Inflammatory macrophage treated with lipopolysaccharide for 1 hour (primary cell): ENCODE results near the gene PTPRS.

Experiments used
- DNase-seq, 2 donors: peaks; one replicate each; pipeline ENCODE4 v3.0.0-alpha.2; 2020 to 2022

PTPRS gene

DNA sequence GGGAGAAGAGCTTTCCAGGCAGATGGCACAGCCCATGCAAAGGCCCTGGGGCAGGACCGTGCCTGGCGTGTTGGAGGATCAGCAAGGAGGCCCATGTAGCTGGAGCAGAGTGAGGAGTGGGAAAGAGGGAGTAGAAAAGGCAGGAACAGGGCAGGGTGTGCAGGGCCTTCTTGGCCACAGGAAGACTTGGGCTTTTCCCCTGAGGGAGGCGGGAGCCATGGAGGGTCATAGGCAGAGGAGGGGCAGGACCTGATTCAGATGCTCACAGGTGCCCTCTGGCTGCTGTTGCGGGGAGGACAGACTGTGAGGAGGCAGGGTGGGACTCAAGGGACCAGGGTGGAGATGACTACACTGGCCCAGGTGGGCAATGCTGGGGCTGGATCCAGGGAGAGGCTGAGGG, 13.8 kb upstream of the PTPRS start:
- no peak for DNase-seq

DNA sequence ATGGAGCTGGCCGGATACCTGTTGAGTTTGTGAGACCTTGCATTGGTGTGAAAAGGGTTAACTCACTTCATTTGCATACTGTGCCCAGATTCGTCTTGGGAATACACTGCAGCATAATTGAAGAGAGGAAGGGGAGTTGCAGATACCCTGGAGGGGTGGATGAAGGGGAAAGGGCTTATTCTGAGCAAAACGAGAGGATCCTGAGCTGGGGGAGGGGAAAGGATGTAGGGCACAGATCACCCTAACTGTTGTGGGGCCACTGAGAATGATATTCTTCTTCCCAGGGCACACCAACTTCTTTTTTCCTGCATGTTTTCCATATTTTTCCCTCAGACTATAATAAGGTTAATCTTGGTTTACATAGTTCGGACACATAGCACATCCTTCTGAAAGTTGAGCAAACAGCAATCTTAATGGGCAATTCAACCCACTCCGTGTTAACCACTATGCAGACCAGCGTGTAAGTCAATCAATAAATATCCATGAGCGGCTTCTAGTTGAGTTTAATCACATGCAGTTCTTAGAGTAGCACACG, 11.7 kb upstream of the PTPRS start:
- DNase-seq: no peak

DNA sequence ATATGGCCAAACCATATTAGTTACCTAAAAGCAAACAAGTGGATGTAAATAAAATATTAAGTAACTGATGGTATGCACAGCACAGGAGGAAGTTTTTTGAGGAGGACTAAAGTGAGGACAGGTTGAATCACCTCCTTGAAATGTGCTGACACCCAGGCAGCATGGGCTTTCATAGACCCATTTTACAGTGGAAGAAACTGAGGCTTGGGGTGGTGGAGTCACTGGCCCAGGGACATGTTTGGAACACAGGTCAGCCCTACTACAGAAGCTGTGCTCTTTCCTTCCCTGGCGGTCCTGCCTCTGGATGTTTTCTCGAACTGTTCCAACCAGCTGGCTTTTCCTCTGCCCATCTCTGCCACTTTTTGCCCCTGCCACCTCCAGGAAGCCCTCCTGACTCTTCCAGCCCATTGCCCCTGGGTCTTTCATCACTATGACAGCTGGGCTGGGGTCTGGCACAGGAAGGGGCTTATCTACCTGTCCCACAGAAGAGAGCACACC, 11.2 kb upstream of the PTPRS start:
- DNase-seq: no peak

DNA sequence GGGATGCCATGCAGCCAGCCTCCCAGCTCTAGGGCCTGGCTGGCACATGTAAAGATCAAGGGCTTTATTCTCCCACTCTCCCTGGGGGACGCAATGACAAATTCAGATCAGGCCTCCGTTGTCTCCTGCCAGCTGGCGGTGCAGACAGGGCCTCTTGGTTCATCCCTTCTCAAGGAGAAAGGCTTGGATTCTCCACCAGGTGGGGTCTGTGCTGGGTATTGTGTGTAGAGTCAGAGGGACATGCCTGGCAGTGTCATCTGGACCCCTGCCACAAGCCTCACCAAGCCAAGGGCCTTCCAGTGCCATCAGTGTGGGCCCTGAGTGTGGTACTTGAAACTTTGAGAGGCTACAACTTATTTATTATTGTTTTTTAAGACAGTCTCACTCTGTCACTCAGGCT, 8.4 kb upstream of the PTPRS start:
- DNase-seq: no peak

DNA sequence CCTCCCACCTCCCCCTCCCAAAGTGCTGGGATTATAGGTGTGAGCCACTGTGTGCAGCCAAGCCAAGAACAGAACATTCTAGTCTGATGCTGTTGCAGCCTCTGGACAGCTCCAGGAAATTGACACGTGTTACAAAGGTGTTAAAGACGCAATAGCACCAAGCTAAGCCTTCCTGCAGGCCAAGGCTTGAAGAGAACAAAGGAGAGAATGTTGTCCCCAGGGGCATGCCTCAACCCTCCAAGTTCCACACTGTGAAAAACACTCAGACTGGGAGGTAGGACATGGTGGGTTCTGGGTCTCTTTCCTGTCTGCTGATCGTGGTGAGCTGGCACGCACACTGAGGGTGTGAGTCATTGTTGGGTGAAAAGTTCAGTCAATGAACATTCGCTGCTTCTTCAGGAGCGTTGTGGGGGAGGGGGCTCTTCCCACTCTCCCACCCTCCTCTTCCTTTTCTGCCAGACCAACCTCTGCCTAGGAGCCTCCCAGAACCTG, 5.3 kb upstream of the PTPRS start:
- DNase-seq: no peak

DNA sequence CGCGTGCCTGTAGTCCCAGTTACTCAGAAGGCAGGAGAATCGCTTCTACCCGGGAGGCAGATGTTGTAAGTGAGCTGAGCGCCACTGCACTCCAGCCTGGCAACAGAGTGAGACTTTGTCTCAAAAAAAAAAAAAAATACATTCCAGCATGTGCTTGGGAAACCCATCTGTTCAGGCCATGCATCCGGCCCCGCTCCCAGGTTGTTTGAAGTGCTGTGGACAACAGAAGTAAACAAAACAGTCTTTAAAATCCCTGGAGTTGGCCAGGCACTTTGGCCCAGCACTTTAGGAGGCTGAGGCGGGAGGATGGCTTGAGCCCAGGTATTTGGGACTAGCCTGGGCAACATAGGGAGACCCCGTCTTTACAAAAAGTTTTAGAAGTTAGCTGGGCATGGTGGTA, 3.2 kb upstream of the PTPRS start:
- no peak for DNase-seq

DNA sequence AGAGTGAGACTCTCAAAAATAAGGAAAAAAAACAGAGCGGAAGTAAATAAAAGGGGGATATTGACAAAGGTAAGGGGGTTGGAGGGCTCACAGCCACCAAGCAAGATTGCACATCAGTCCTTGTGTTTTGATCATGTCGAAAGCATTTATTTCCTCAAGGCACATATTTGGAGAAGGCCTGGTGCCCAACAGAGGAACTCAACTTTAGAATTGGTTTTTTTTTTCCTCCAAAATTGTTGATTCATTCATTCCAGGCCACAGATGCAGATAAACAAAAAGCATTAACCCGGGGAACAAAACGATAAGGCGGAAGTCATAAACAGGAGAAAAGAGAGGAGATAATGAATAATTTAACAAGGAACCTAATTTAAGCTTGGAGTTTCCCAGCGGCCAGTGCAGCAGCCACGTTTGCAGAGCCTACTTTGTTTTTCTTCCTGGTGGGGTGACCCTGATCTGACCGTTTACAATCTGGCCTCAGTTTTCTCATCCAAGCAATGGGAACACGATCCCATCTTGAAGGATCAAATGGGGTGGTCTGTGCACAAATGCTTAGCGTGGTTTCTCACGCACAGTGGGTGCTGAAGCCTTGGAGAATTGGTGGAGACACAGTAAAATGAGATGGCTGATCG, 2.1 kb upstream of the PTPRS start:
- no peak for DNase-seq

DNA sequence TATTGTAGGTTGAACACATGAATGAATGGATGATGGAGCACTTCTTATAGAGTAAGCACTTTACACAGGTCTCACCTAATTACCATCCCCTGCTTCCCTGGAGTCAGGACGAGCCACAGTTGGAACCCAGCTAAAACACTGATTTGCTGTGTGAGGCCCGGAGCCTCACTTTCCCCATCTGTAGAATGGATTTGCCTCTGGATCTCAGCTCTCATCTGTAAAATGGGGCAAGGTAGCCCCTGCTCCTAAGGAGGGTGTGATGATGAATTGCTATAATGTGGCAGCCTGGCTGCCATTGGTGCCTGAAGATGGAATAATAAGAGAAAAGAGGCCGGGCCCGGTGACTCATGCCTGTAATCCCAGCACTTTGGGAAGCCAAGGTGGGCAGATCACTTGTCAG, 1.4 kb upstream of the PTPRS start:
- DNase-seq: no peak

DNA sequence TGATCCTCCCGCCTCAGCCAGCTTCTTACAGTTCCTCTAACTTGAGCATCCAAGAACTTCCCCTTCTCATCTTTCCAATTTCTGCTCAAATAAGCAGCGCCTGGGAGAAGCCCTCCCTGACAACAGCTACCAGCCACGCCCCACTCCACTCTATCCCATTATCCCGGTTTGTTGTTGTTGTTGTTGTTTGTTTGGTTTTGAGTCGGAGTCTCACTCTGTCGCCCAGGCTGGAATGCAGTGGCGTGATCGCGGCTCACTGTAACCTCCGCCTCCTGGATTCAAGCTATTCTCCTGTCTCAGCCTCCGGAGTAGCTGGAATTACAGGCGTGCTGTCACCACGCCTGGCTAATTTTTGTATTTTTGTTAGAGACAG, 822 bp upstream of the PTPRS start:
- no peak for DNase-seq

DNA sequence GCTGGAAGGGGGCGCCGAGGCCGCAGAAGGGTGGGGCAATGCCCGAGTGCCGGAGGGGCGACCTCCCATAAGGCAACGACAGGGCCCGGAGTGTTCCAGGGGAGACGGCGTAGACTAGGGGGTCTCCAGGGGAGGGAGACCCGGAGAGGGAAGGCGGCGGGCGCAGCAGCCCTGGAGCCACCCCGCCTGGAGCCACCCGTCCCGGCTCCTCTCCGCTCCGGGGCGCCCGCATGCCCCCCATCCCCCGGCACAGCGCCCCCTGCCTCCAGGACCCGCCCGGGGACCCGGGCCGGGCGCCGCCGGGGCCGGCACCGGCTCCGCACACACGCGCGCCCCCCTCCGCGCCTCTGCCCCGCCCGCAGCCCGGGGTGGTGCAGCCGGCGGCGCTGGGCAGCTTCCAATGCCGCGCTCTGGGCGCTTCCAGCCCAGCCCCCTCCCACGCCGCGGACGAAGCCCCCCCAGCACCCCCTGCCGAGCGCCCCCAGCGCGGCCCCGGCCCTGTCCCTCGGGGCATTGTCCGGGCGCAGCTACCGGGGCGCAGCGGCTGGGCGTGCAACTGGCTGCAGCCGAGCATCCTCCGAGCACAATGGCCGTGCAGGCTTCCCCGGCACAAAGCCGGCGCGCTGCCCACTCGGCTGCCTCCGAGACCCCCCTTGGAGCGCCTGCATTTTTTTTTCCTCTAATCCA, 519 bp downstream of the PTPRS start:
- DNase-seq: no peak

DNA sequence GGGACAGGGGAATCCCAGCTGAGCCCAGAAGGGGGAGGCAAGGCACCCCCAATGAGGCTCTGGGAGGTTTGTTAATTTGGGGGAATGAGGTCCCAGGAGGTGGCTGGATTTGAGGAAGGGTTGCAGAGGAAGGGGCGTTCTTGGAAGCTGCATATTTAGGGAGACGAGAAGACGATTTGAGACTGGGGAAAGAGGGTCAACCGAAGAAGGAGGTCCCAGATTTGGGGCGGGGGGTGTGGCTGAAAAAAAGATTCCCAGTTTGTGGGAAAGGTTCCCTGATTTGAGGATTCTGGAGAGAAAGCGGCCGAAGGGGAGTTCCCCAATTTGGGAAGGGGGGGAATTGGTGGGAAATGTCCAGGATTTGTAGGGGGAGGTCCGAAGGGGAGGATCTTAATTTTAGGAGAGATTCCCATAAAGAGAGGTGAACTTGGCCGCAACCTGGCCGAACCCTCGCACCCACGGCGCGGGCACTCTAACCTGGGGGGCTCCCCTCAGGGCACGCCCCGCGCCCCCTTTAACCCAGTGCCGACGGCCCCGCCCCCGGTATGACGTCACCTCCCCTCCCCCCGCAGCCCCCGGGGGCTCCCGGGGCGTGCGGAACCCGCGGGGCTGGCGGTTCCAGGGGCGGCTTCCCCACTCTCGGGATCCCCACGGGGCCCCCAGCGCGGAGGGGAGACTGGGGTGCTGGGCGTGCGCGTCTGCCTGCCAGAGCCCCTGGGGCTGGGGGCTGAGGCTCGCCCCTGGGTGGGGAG, 1.2 kb downstream of the PTPRS start:
- DNase-seq: no peak

DNA sequence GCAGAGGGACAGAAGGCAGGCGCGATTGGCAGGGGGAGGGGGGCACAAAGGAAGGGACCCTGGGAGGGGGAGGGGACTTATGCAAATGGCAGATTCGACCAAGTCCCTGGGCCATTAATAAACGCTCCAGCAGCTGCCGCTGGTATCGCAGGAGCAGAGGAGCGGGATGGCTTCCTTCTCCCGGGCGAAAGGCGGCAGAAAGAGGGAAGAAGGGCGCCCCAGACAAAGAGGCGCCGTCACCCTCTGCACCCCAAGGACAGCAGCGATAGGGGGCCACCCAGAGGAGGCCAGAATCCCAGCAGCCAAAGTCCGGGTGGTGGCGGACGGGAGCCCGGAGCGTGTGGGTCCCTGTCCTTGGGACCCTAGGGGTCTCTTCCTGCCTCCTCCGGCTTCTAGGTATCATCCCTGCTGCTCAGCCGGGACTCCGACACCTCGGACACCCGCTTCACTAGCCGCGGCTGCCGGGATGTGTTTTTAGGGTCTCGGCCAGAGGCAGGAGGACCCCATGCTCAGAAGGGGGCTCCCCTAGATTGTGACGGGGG, 1.9 kb downstream of the PTPRS start:
- DNase-seq: no peak

DNA sequence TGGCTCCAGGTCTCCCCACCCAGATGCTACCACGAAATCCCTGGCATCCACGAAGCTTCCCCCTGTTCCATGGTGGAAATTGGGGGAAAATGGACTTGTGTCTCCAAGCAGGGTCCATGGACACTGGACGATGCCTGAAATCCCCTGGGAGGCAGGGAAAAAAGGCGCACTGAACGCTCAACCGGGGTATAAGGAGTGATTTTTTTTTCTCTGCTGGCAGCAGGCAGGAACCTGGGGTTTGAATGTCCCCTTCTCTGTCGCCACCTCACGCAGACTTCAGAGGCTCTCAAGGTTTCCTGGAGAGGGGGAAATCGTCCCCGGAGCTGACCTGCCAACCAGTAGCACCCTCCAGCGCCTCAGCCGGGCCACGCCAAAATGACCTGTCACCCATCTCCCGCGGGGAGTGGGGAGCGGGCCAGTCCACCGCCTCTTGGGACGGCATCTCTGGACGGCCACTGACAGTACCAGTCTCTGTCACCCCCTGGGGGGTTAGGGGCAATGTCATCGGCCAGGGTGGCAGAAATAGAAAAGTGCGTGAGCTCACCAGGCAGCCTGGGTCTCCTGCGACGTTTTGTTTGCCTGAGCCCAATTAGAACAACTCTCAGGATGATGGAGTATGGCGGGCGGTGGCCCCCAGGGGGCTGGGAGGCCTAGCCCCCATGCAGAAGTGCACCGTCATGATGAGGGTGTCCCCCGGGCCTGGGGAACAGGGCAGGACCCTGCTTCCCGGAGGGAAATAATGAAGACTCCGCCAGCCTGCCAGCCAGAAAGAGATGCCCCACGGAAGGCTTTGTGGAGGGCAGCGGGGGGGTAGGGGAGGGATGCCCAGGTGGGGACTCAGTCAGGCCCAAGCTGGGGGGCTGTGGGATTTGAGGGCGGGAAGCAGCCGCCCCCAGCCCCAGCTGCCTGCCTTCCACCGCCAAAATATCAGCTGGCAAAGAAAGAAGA, 2.6 kb downstream of the PTPRS start:
- no peak for DNase-seq

DNA sequence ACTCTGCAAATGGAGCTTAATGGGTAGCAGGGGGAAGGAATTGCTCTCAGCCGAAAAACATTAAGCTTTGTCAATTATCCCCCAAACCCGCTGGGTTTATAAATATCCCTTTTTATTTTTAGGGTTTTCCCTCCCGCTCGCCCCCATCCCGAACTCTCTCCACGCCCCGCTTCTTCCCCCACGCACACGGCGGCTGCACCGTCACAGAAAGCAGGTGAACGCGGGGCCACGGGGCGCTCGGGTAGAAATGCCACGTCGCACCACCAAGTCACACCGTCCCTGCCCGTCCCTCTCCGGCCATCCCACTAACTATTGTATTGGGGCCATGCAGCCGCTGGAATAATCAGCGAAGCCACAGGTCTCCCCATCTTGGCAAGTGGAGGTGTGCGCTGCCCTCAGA, 3.5 kb downstream of the PTPRS start:
- DNase-seq: no peak

DNA sequence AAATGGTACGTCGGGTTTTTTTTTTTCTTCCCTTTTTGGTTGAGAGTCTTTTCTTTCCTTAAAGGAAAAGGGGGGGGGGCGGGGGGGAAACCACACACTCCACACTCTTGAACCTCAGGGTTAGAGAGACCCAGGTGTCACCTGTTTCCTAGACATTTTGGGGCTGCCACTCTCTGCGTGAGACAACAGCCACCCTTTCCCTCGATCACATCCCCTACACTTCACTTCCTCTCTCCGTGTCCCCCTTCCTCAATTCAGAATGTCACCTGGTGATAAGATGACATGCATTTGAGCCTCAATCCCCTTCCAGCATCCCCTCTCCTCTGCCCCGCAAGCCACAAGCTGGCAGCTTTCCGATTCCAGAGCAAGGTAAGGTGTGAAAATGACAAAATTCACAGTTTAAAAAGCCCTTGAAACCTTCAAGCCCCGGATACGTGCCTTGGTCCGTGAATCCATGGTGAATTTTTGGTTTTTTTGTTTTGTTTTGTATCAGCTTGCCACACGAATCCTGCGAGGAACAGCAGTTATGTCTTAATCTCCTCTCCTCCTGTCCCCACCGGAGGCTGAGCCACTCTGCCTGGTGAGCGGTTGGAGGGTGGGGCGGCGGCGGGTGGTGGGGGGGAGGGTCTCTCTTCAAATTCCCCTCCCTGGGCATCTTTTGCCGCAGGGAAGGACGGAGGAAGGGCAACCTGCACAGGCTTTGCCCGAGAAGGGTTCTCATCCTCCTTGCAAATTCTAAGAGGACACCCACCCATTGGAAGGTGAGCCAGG, 4.2 kb downstream of the PTPRS start:
- no peak for DNase-seq

DNA sequence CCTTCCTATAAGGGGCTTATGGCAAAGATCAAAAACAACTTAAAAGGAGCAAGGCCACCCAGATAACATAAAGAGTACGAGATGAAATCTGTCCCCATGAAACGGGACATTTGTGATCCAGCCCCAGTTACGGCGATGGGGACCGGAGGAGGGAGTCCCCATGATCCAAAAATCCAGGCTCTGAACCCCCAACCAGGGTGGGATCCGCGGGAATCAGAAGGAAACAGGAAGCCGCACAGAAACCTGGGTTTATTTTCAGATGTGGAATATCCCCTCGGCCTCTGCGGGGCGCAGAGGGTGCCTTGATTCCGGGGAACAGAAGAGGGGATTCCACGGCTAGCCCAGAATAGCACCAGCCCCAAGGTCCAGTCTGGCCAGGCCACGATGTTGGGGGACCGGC, 5.0 kb downstream of the PTPRS start:
- no peak for DNase-seq

DNA sequence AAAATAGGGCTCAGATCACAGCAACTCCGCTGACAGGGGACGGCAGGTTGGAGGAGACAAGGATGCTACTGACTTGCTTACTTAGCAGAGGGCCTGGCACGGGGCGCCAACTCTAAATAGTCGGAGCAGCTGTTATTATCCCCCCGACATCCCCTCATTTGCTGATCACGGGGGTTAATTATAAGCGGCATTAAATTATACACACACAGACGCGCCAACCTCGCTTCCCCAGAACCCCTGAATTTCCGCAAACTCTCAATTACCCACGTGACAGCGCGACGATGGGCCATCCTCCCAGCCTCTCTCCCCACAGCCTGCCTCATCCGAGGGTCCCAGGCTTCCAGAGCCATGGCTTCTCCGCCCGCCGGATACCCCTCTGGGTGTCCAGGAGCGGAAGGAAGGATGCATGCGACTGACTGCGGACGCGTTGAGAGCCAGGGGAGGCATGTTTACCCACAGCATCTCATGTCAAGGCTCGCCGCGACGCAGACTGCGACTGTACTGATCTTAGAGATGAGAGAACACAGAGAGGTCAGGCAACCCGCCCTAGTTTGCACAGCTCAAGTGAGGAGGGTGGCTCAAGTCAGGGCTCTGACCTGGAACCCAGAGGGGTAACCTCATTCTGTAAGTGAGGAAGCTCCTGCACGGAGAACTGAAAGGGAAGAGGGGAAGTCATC, 5.7 kb downstream of the PTPRS start:
- no peak for DNase-seq

DNA sequence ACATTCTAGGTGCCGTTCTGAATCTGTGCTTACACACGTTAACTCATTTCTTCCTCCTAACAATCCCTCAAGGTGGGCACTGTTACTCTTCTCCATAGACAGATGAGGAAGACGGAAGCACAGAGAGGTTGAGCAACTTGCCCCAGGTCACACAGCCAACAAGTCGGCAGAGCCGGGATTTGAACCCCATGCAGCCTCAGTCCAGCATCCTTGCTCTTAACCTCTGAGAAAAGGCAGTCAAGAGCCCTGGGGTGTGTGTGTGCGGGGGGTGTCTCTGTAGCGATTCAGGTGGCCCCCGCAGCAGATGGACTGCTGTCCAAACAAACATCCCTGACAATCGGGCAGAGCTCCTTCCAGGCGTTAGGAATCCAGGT, 6.3 kb downstream of the PTPRS start:
- no peak for DNase-seq

DNA sequence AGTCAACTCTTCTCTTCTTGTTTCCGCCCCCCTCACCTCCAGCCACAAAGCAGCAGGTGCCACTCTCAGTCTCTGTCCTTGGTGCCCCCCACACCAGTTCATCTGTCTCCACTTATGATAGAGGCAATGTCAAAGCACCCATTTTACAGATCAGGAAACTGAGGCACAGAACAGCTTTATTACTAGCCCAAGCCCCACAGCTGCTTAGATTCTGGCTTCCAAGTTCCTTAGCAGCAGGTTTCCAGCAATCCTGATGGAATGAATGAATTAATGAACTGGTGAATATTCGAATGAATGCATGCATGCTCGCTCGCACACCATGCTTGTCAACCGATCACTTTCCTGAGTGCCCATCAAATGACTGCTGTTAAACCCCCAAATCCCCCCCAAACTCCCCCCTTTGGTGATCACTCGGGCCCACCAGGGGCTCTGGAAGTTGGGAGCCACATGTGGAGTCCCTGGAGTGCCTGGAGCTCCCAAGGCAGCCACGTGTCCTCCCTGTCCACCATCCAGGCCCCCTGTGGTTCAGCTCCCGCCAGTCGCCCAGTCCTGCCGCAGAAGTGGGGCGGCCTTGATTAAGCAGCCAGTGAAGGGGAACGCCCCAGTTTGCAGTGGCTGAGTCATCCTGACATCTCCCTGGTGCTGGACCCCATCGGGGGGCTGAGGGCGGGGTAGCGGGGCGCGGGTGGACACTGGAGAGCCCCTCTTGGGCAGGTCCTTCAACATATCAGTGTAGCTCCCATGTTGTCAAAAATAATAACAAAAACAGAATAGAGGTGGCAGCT, 6.8 kb downstream of the PTPRS start:
- DNase-seq: no peak

DNA sequence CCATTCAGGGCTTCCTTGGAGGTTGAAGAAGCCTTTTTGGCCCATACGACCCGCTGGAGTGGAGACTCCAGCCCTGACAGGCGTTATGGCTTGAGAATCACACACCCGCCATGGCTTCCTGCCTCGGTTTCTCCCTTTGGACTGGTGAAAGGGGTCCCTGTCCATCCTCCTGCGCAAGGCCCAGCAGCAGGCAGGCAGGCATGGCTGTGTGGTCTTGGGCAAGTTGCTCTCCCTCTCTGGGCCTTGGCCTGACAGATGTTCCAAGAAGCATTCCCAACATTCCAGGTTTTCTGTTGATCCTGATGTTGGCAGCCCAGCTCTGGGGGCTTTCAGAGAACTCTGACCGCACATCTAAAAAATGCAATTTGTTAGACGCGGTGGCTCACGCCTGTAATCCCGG, 8.1 kb downstream of the PTPRS start:
- DNase-seq: no peak
